ENCODE data around the gene PSME3.

GRCh38 chr17:42795061-42795460, 38.1 kb upstream of the PSME3 start:
- TF ChIP-seq FEZF1 (tag by site-specific recombination; IDR thresholded peaks at IDR 0.05) (no peak), SP7 (tag by site-specific recombination; IDR thresholded peaks at IDR 0.05) (no peak), ZNF341 (tag by site-specific recombination; IDR thresholded peaks at IDR 0.05; ENCODE audit: low read depth) (no peak), CTCF (tag by site-specific recombination; IDR thresholded peaks at IDR 0.05) (no peak), ZBTB7A (tag by site-specific recombination; IDR thresholded peaks at IDR 0.05; ENCODE audit: low read depth) (no peak), ZNF174 (tag by site-specific recombination; IDR thresholded peaks at IDR 0.05) (no peak), ZSCAN30 (tag by site-specific recombination; IDR thresholded peaks at IDR 0.05) (no peak), ZNF549 (tag by site-specific recombination; IDR thresholded peaks at IDR 0.05) (no peak)
- TF ChIP-seq, protein P1, sequence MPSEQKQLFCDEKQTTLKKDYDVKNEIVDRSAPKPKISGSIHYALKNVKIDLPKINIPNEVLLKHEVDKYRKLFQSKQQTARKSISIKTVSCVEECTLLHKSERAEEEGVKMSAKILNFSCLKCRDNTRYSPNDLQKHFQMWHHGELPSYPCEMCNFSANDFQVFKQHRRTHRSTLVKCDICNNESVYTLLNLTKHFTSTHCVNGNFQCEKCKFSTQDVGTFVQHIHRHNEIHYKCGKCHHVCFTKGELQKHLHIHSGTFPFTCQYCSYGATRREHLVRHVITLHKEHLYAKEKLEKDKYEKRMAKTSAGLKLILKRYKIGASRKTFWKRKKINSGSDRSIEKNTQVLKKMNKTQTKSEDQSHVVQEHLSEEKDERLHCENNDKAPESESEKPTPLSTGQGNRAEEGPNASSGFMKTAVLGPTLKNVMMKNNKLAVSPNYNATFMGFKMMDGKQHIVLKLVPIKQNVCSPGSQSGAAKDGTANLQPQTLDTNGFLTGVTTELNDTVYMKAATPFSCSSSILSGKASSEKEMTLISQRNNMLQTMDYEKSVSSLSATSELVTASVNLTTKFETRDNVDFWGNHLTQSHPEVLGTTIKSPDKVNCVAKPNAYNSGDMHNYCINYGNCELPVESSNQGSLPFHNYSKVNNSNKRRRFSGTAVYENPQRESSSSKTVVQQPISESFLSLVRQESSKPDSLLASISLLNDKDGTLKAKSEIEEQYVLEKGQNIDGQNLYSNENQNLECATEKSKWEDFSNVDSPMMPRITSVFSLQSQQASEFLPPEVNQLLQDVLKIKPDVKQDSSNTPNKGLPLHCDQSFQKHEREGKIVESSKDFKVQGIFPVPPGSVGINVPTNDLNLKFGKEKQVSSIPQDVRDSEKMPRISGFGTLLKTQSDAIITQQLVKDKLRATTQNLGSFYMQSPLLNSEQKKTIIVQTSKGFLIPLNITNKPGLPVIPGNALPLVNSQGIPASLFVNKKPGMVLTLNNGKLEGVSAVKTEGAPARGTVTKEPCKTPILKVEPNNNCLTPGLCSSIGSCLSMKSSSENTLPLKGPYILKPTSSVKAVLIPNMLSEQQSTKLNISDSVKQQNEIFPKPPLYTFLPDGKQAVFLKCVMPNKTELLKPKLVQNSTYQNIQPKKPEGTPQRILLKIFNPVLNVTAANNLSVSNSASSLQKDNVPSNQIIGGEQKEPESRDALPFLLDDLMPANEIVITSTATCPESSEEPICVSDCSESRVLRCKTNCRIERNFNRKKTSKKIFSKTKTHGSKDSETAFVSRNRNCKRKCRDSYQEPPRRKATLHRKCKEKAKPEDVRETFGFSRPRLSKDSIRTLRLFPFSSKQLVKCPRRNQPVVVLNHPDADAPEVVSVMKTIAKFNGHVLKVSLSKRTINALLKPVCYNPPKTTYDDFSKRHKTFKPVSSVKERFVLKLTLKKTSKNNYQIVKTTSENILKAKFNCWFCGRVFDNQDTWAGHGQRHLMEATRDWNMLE (tag by site-specific recombination; conservative IDR thresholded peaks at IDR 0.05; ENCODE audit: low read depth) = no peak
- TF ChIP-seq, protein P2, sequence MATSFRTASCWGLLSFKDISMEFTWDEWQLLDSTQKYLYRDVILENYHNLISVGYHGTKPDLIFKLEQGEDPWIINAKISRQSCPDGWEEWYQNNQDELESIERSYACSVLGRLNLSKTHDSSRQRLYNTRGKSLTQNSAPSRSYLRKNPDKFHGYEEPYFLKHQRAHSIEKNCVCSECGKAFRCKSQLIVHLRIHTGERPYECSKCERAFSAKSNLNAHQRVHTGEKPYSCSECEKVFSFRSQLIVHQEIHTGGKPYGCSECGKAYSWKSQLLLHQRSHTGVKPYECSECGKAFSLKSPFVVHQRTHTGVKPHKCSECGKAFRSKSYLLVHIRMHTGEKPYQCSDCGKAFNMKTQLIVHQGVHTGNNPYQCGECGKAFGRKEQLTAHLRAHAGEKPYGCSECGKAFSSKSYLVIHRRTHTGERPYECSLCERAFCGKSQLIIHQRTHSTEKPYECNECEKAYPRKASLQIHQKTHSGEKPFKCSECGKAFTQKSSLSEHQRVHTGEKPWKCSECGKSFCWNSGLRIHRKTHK (tag by site-specific recombination; IDR thresholded peaks at IDR 0.05) = no peak
